Measurements from ENCODE around the gene CFAP99.

CFAP99 gene

DNA sequence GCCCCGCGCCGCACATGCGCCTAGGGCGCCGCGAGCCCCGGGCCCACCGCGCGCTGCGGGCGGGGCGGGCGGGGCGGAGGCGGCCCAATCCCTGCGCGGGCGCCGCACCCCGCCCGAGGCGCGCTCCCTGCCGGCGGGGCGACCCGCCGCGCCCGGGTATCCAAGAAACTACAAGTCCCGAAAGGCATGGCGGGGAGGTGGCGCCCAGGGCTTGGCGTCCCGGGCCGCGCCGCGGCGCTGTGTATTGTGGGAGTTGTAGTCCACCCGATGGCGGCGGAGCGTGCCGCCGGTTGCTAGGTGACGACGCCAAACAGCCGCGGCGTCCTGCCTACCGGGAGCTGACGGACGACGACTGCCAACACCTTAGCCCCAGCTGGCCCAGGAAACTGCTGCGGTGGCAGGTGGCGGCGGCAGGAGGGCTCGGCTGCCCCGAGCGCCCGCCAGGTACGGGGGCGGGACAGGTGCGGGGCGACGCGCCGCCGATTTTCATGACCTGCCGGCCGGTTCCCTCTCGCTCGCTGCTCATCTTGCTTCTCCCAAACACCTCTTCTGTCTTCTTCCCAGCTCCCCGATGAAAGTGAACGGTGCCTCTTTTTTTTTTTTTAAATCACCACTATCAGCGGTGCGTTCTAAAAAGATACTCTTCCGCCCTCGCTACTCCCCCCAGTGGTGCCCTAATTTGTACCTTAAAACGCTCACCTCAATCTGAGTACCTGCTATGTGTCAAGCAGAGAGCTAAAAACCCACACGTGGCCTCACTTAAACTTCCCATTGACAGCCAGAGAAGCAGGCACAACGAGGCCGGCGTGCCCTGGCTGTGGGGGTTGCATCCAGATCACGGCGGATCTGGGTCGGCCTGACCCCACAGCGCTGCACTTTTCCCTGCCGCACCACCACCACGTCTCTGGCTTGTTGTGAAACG lies at the start of gene CFAP99:
CFAP99 (plus strand) TSS at position 306 of the 922 bp plus-strand sequence.
- no peaks in the 10 kb centered on the region for H3K9me3 Mint-ChIP-seq
- peaks cover 30% of the 10 kb centered on the region for H3K4me1 Mint-ChIP-seq
- H3K36me3 Mint-ChIP-seq (ENCODE audit: low read depth), result no peaks in the 10 kb centered on the region
- H3K4me3 Mint-ChIP-seq, result peak within 1 kb of the TSS; percentile 84
- H3K27me3 Mint-ChIP-seq (ENCODE audit: low read depth, poor library complexity), result peaks cover 90% of the 10 kb centered on the region
- H3K27ac Mint-ChIP-seq, result no peak within 1 kb of the TSS
- TF ChIP-seq, protein P1, sequence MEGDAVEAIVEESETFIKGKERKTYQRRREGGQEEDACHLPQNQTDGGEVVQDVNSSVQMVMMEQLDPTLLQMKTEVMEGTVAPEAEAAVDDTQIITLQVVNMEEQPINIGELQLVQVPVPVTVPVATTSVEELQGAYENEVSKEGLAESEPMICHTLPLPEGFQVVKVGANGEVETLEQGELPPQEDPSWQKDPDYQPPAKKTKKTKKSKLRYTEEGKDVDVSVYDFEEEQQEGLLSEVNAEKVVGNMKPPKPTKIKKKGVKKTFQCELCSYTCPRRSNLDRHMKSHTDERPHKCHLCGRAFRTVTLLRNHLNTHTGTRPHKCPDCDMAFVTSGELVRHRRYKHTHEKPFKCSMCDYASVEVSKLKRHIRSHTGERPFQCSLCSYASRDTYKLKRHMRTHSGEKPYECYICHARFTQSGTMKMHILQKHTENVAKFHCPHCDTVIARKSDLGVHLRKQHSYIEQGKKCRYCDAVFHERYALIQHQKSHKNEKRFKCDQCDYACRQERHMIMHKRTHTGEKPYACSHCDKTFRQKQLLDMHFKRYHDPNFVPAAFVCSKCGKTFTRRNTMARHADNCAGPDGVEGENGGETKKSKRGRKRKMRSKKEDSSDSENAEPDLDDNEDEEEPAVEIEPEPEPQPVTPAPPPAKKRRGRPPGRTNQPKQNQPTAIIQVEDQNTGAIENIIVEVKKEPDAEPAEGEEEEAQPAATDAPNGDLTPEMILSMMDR (IDR thresholded peaks at IDR 0.05), result no peak
- DNase-seq, result peak; percentile 97

DNA sequence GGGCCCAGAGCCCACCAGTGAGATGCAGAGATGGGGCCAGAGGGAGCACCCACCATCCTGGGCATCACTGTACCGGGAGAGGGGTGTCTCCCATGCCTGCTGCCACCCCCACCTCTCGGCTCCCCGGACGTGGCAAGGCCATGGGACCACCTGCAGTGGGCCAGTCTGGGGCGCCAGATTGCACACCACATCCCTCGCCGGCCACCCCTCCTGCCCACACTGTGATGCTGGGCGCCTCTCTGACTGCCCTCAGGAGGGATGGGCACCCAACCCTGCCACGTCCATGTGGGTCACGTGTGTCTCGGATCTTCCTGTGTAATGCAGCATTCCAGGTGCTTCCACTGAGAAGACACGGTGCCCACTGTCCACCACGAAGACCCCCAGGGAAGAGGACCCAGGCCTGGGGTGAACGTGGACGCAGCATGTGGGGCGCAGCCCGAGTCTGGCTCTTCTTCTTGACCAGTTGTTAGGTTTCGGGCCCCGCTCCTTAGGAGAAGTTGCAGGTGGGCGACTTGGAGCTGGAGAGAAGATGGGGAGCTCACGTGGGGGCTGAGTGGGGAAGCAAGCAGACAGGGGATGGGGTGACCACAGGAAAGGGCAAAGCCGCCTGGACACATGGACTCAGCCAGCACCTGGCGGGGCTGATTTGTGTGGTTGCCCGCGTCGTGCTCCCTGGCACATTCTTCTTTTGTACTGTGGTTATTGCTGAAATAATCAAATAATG lies 48.0 kb upstream of the CFAP99 start:
- Mint-ChIP-seq H3K27ac (no peak overlapping the region), H3K27me3 (ENCODE audit: low read depth, poor library complexity) (peaks cover 18% of the 10 kb centered on the region), H3K9me3 (peaks cover 24% of the 10 kb centered on the region), H3K4me1 (peaks cover 12% of the 10 kb centered on the region), H3K4me3 (no peak overlapping the region), H3K36me3 (ENCODE audit: low read depth) (no peaks in the 10 kb centered on the region)
- TF ChIP-seq, protein P1 (IDR thresholded peaks at IDR 0.05), result no peak
- DNase-seq, result no peak

DNA sequence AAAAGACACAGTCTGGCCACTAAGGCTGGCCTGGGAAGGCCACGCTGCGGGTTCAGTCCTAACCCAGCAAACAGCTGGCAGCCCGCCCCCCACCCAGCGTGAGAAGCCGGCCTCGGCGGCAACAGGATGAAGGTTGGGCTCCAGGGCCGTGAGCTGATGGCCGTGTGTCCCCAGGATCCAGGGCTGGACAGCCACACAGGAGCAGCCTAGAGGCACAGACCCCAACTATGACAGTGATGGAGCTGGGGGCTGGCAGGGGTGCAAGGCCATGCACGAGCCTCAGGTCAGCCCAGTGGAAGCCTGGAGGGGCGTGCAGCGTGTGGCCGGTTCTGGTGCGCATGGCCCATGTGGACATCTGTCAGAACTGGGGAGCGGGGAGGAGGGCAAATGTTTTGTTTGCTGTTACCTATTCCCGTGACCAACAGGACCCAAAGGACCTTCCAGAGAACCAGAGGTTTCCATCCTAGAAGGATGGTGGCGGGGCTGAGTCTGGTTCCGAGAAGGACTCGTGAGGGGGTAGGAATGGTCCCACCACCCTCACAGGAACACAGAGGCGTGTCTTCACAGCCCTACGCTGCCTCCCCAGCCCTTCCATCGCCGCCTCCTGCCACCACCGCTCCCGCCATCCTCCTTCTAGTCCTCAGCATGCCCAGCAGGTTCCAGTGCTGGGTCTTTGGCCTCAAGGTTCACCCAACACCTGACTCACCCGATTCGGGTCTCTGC lies 46.8 kb upstream of the CFAP99 start:
- no peak for DNase-seq
- Mint-ChIP-seq H3K4me3 (no peak overlapping the region), H3K4me1 (peaks cover 2% of the 10 kb centered on the region), H3K27ac (no peak overlapping the region), H3K27me3 (ENCODE audit: low read depth, poor library complexity) (peaks cover 15% of the 10 kb centered on the region), H3K9me3 (peaks cover 24% of the 10 kb centered on the region), H3K36me3 (ENCODE audit: low read depth) (no peaks in the 10 kb centered on the region)
- TF ChIP-seq, protein P1 (IDR thresholded peaks at IDR 0.05), result no peak

DNA sequence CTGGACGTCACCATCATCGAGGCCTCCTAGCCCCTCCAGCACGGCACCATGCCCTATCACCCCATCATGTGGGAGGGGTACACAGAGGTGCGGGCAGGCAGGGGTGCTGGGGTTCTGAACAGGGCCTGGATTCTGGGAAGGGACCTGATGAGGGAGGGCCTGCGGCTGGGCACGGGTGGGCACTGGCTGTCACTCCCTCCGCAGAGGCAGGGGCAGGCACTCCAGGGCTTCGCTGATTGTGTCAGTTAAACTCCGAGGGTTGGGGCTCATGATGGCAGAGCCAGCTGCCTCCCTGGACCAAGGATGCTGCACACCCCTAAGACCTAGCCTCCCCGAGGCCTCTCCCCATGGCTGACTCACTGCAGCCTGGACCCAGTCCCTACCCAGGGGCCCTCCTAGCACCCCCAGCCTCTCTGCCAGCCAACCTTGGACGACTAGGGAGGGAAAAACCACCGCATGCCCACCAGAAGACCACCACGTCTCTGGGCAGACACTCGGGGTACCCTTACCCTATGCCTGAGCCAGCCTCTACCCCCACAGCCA lies 46.2 kb upstream of the CFAP99 start:
- Mint-ChIP-seq H3K4me1 (no peaks in the 10 kb centered on the region), H3K9me3 (peaks cover 24% of the 10 kb centered on the region), H3K36me3 (ENCODE audit: low read depth) (no peaks in the 10 kb centered on the region), H3K4me3 (no peak overlapping the region), H3K27ac (no peak overlapping the region), H3K27me3 (ENCODE audit: low read depth, poor library complexity) (peaks cover 13% of the 10 kb centered on the region)
- no peak for DNase-seq
- TF ChIP-seq, protein P1 (IDR thresholded peaks at IDR 0.05), result no peak

DNA sequence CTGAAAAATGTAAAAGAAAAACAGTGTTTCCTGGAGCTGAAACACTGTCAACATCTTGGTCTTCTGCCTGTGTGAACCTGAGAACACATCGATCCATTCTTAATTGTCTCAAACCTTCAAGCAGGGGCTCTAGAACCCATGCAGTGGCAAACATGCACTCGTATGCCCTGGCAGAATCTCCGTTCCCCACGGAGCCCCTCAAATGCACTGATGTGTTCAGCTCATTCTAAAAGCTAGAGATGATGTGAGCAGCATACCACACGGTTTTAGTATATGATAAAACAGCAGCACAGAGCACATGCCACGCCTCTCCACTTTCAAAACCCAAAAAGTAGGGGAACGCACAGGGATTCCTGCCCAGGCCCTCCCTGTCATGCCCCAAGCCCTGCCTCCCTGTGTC lies 45.2 kb upstream of the CFAP99 start:
- H3K4me1 Mint-ChIP-seq, result no peaks in the 10 kb centered on the region
- no peak for DNase-seq
- H3K4me3 Mint-ChIP-seq, result no peak overlapping the region
- H3K36me3 Mint-ChIP-seq (ENCODE audit: low read depth), result no peaks in the 10 kb centered on the region
- H3K27me3 Mint-ChIP-seq (ENCODE audit: low read depth, poor library complexity), result peaks cover 19% of the 10 kb centered on the region
- H3K27ac Mint-ChIP-seq, result no peak overlapping the region
- TF ChIP-seq, protein P1 (IDR thresholded peaks at IDR 0.05), result no peak
- peaks cover 24% of the 10 kb centered on the region for H3K9me3 Mint-ChIP-seq
